ENCODE data around the gene ATF6B.
"Not testable (repeated sequence)": the region's sequence is repeated elsewhere in the genome, so short reads cannot be mapped to it uniquely, and the experiment has no call there.

The ATF6B gene

GRCh38 chr6:32069460-32069859 is 58.6 kb downstream of the ATF6B start:
- Histone ChIP-seq H3K4me3 (ENCODE audit: low read depth, low read length) (no peak overlapping the region), H3K36me3 (no peaks in the 10 kb centered on the region), H3K9me3 (no peaks in the 10 kb centered on the region), H3K4me1 (no peaks in the 10 kb centered on the region), H3K27me3 (peaks cover 10% of the 10 kb centered on the region; the same call in 1 of the 2 replicates)
- TF ChIP-seq CTCF (IDR thresholded peaks at IDR 0.05; ENCODE audit: low read depth, low read length), result no peak
- DNase-seq, result no peak

- no peak for DNase-seq
- Histone ChIP-seq H3K4me1 (no peaks in the 10 kb centered on the region), H3K27me3 (peaks cover 10% of the 10 kb centered on the region; the same call in 1 of the 2 replicates), H3K4me3 (ENCODE audit: low read depth, low read length) (no peak overlapping the region), H3K36me3 (no peaks in the 10 kb centered on the region), H3K9me3 (no peaks in the 10 kb centered on the region)
- TF ChIP-seq CTCF (IDR thresholded peaks at IDR 0.05; ENCODE audit: low read depth, low read length), result no peak
Measured at GRCh38 chr6:32068867-32069266, 59.2 kb downstream of the ATF6B start.

- not testable (repeated sequence) for H3K27me3 ChIP-seq; H3K4me1 ChIP-seq; DNase-seq; H3K4me3 ChIP-seq (ENCODE audit: low read depth, low read length); H3K36me3 ChIP-seq; H3K9me3 ChIP-seq
Measured at GRCh38 chr6:32068315-32068714, 59.7 kb downstream of the ATF6B start.

- not testable (repeated sequence) for H3K4me1 ChIP-seq; H3K4me3 ChIP-seq (ENCODE audit: low read depth, low read length); H3K27me3 ChIP-seq; H3K9me3 ChIP-seq; DNase-seq; H3K36me3 ChIP-seq
Measured at GRCh38 chr6:32067521-32067920, 60.5 kb downstream of the ATF6B start.
